ENCODE results near the gene FAM181B.

Gene FAM181B

DNA sequence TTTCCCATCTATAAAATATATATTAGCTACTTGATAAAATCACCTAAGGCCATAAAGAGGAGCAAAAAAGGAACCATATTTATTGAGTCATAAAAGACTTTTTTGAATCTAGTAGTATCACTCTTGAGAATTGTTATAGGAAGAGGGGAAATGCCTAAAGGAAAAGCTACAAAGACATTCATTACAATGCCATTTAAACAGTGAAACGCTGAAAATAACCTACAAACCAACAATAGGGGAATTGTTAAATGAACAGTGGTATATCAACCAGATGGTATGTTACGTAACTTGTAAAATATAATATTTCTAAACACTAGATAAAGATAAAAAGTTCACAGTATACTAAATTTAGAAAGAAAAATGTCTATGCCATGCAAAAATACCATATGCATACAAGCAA lies 47.5 kb downstream of the FAM181B start:
- DNase-seq (ENCODE audit: low read depth): no peak
- H3K4me3 ChIP-seq (ENCODE audit: low read depth, low read length): no peak overlapping the region
- TF ChIP-seq, protein P1, sequence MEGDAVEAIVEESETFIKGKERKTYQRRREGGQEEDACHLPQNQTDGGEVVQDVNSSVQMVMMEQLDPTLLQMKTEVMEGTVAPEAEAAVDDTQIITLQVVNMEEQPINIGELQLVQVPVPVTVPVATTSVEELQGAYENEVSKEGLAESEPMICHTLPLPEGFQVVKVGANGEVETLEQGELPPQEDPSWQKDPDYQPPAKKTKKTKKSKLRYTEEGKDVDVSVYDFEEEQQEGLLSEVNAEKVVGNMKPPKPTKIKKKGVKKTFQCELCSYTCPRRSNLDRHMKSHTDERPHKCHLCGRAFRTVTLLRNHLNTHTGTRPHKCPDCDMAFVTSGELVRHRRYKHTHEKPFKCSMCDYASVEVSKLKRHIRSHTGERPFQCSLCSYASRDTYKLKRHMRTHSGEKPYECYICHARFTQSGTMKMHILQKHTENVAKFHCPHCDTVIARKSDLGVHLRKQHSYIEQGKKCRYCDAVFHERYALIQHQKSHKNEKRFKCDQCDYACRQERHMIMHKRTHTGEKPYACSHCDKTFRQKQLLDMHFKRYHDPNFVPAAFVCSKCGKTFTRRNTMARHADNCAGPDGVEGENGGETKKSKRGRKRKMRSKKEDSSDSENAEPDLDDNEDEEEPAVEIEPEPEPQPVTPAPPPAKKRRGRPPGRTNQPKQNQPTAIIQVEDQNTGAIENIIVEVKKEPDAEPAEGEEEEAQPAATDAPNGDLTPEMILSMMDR (conservative IDR thresholded peaks at IDR 0.05; ENCODE audit: low read depth, low read length): no peak

DNA sequence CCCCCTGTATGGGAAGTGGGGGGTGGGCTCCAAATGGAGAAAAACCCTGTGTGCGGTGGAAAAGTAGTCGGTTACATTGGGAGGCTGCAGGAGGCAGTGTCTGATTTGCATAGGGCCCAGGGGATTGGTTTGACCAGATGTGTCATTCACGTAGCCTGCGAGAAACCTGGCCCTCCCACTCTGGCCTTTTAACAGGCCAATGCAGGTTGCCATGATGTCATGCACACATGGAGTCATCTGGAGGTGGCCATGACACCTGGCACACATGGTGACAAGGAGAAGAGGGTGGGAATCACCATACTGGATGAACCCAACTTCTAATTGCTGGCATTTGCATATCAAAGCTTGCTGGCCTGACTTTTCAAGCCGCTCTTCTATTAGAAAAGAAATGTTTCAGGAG lies 50.6 kb downstream of the FAM181B start:
- no peak for DNase-seq (ENCODE audit: low read depth)
- H3K4me3 ChIP-seq (ENCODE audit: low read depth, low read length): no peak overlapping the region
- TF ChIP-seq, protein P1 (conservative IDR thresholded peaks at IDR 0.05; ENCODE audit: low read depth, low read length): no peak

DNA sequence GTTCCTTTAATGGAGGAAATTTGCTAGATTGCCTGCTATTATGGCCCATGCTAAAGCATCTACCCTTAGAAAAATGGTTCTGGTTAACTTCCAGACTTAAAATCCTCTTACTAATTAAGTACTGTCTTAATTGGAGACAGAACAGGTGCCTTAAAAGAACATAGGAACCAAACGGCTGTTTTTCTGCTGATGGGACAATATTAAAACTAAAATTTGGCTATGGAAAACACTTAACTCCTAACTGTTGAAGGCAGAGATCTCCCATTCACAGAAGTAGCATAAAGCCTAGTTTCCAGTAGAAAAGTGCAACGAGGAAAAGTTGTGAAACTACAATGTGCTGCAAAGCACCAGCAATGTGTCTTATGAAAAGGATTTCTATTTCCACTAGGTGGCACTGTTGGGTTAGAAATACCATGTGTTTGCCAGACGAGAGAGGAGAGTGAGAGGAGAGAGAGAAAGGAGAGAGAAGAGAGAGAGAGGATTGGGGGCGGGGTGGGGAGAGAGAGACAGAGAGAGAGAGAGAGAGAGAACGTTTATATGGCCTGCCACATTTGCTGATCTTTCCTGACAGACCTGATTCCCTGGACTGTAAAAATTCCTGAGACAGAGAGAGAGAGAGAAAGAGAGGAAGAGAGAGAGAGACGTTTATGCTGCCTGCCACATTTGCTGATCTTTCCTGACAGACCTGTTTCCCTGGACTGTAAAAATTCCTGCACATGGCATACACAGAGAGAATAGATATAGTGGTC lies 51.5 kb downstream of the FAM181B start:
- peak; percentile 88 for DNase-seq (ENCODE audit: low read depth)
- TF ChIP-seq, protein P1 (conservative IDR thresholded peaks at IDR 0.05; ENCODE audit: low read depth, low read length): peak; percentile 62
- no peak overlapping the region for H3K4me3 ChIP-seq (ENCODE audit: low read depth, low read length)

DNA sequence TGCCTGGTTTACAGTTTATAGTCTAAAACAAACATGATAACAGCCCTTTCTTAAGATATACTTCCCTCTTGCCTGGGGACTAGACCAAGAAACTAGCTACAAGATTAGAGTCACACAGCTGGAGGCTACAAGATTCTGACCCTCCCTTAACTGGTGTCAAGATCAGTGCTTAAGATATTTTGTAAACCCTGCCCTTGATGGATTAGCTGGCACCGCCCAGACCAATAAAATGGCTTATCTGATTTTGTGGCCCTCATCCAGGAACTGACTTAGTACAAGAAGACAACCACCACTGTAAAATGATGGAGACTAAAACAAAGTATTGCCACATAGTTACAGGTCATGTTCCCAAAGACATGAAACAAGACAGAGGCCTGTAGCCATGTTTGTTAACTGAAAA lies 53.4 kb downstream of the FAM181B start:
- TF ChIP-seq, protein P1 (conservative IDR thresholded peaks at IDR 0.05; ENCODE audit: low read depth, low read length): no peak
- no peak overlapping the region for H3K4me3 ChIP-seq (ENCODE audit: low read depth, low read length)
- no peak for DNase-seq (ENCODE audit: low read depth)

Measured in choroid plexus epithelial cell (primary cell).